Thoracic aorta (tissue), 2 donors: Measurements from ENCODE around the gene ASPDH. TPM values are rescaled to one million over a fixed set of nuclear protein-coding genes. Genes with fewer than 3 reads are reported as not detected.

Experiments
- ATAC-seq: fragments of 150-250 bp; one replicate; pipeline ENCODE4 v1.8.0; 2017; ENCODE audit warnings: low read depth; ENCODE audit not compliant: insufficient number of reproducible peaks, low FRiP score
- DNase-seq: peaks from one replicate; pipeline ENCODE4 v3.0.0-alpha.2; 2020; ENCODE audit warnings: low spot score
- H3K27ac ChIP-seq, 2 donors: fragments of 200-600 bp; sonication (generic); 1 replicate in 1 of 2; 2 replicates in 1 of 2; pipeline ENCODE4 v1.5.1; 2016; ENCODE audit warnings: mild to moderate bottlenecking in 2 of 2, moderate library complexity in 2 of 2
- H3K27me3 ChIP-seq: fragments of 200-600 bp; sonication (generic); replicated peaks from 2 replicates; pipeline ENCODE4 v1.6.0; 2016; ENCODE audit warnings: mild to moderate bottlenecking; ENCODE audit not compliant: insufficient read depth
- H3K36me3 ChIP-seq: fragments of 200-600 bp; sonication (generic); one replicate; pipeline ENCODE4 v1.5.1; 2016
- H3K4me1 ChIP-seq, 2 donors: fragments of 200-600 bp; sonication (generic); 1 replicate in 1 of 2; 2 replicates in 1 of 2; pipeline versions ENCODE4 v1.5.1 to v1.6.0; 2016; ENCODE audit warnings: low read depth in 2 of 2, mild to moderate bottlenecking in 1 of 2; ENCODE audit not compliant: control insufficient read depth in 1 of 2
- H3K4me3 ChIP-seq: fragments of 200-600 bp; sonication (generic); 2 replicates; pipeline ENCODE4 v1.5.1; 2016; ENCODE audit warnings: mild to moderate bottlenecking
- H3K9me3 ChIP-seq: fragments of 200-600 bp; sonication (generic); 2 replicates; pipeline ENCODE4 v1.5.1; 2016
- CTCF ChIP-seq: fragments of 200-600 bp; sonication (generic); IDR thresholded peaks from one replicate; pipeline ENCODE4 v1.5.1; 2019; ENCODE audit warnings: antibody characterized with exemption
- total RNA-seq, 2 donors: library from RNA; depleted of rRNA; stranded (reverse); fragments of >200 nt; gene quantifications; one replicate each; pipeline versions ENCODE4 v1.1.0 to v1.2.3, GENCODE V29; 2016

The ASPDH gene
- total RNA-seq, 2 donors from 2014 or later = not detected

DNA sequence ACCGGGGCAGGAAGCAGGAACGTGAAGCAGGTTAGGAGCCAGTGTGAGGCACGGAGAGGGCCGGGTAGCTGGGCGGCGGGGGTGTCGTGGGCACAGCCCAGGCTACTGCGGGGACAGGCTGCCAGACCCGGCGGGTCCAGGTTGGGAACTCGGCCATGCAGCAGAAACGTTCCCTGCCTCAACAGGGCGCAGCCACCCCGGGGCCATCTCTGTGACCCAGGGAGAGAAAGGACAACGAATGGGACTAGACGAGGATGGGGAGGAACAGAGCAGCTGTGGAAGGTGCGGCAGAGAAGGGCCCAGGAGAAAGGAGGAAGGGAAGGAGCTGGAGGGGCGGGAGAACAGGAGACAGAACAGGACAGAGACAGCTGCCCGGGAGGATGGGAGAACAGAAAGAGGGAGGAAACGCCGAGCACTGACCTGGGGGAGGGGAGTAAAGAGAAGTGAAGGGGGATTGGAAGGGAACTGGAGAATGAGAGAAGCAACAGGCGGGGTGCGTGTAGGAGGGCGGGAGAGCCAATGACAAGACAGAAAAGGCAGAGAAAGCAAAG, 24.2 kb downstream of the ASPDH start:
- no peaks in the 10 kb centered on the region for H3K9me3 ChIP-seq
- ATAC-seq (no peak), DNase-seq (no peak)
- H3K36me3 ChIP-seq = no peaks in the 10 kb centered on the region
- H3K27ac ChIP-seq = no peak overlapping the region
- H3K4me3 ChIP-seq = no peak overlapping the region
- H3K4me1 ChIP-seq = no peaks in the 10 kb centered on the region
- no peak for TF ChIP-seq CTCF
- no peaks in the 10 kb centered on the region for H3K27me3 ChIP-seq

- H3K9me3 ChIP-seq = no peaks in the 10 kb centered on the region
- no peak for DNase-seq
- H3K27me3 ChIP-seq = no peaks in the 10 kb centered on the region
- H3K27ac ChIP-seq = no peak overlapping the region
- H3K36me3 ChIP-seq = no peaks in the 10 kb centered on the region
- no peak overlapping the region for H3K4me3 ChIP-seq
- ATAC-seq = no peak
- no peak for TF ChIP-seq CTCF
- H3K4me1 ChIP-seq = no peaks in the 10 kb centered on the region
Observed at GRCh38 chr19:50488389-50489194, 25.1 kb downstream of the ASPDH start.

GRCh38 chr19:50486823-50487515, 26.7 kb downstream of the ASPDH start:
- Histone ChIP-seq H3K27ac (no peak overlapping the region), H3K36me3 (peaks cover 10% of the 10 kb centered on the region), H3K27me3 (no peaks in the 10 kb centered on the region), H3K4me1 (no peaks in the 10 kb centered on the region), H3K9me3 (no peaks in the 10 kb centered on the region), H3K4me3 (no peak overlapping the region)
- no peak for TF ChIP-seq CTCF
- no peak for ATAC-seq
- no peak for DNase-seq

GRCh38 chr19:50485284-50485955, 28.3 kb downstream of the ASPDH start:
- Histone ChIP-seq H3K4me3 (no peak overlapping the region), H3K27me3 (no peaks in the 10 kb centered on the region), H3K27ac (no peak overlapping the region), H3K9me3 (no peaks in the 10 kb centered on the region), H3K36me3 (peaks cover 24% of the 10 kb centered on the region), H3K4me1 (no peaks in the 10 kb centered on the region)
- no peak for TF ChIP-seq CTCF
- ATAC-seq (no peak), DNase-seq (no peak)

- Histone ChIP-seq H3K4me1 (peaks cover 0 to 5% of the 10 kb centered on the region in 2 donors), H3K27ac (no peak overlapping the region), H3K36me3 (peaks cover 38% of the 10 kb centered on the region), H3K9me3 (no peaks in the 10 kb centered on the region), H3K27me3 (no peaks in the 10 kb centered on the region), H3K4me3 (no peak overlapping the region)
- no peak for TF ChIP-seq CTCF
- DNase-seq (no peak), ATAC-seq (no peak)
Observed at GRCh38 chr19:50482916-50483315, 30.8 kb downstream of the ASPDH start.
